ENCODE data around the gene SYT12. TPM values are rescaled to one million over a fixed set of nuclear protein-coding genes. Genes with fewer than 3 reads are reported as not detected.

Gene SYT12
- total RNA-seq, 2 experiments from 2014 or later, result 0.25 to 0.72 TPM

DNA sequence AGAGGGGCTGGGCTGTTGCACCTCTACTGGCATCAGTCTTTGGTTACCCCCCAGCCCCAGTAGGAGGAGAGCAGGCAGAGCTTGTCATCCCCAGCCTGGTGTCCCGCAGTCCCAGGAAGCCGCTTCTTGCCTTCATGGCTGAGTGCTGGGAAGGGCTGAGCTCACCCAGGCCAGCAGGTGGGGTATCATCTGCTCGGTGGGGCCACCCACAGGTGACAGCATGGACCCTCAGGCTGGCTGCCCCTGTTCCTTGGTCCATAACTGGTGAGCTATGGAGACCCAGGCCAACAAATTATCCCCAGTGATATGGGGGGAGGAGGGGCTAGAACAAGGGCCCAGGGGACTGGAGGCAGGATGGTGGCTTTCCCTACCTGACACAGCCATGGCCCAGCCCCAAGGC, 27.2 kb downstream of the SYT12 start:
- POLR2A ChIA-PET, result no interaction called here
- CTCF ChIA-PET (ENCODE audit: unreplicated experiment), result interaction anchor here (0.6 to 1.1 kb wide), 3 partner anchors 25 to 931 kb away, joined by 3 read pairs; no protein-coding TSS in a partner anchor
- Histone ChIP-seq H3K4me3 (ENCODE audit: low read depth, low read length, poor library complexity, severe bottlenecking) (no peak overlapping the region), H4K20me1 (ENCODE audit: insufficient read depth, low read length) (no peaks in the 10 kb centered on the region), H2AFZ (ENCODE audit: low read length) (no peak overlapping the region), H3K4me2 (ENCODE audit: low read length) (no peak overlapping the region), H3K4me1 (ENCODE audit: insufficient read depth, low read length, poor library complexity, severe bottlenecking) (peaks cover 11% of the 10 kb centered on the region), H3K79me2 (ENCODE audit: insufficient read depth, low read depth, low read length) (no peaks in the 10 kb centered on the region), H3K36me3 (ENCODE audit: insufficient read depth, low read length) (no peaks in the 10 kb centered on the region), H3K9me2 (ENCODE audit: insufficient read depth, low read length) (no peaks in the 10 kb centered on the region), H3K27ac (ENCODE audit: low read depth, low read length, poor library complexity, severe bottlenecking) (no peak overlapping the region), H3K9me3 (ENCODE audit: low read length) (no peaks in the 10 kb centered on the region)
- no TSS peak for BruUV-seq (replicated peaks)
- no peak for TF ChIP-seq EZH2phosphoT487 (IDR thresholded peaks at IDR 0.05; ENCODE audit: borderline replicate concordance, low read depth, low read length)
- TF ChIP-seq, protein P1, sequence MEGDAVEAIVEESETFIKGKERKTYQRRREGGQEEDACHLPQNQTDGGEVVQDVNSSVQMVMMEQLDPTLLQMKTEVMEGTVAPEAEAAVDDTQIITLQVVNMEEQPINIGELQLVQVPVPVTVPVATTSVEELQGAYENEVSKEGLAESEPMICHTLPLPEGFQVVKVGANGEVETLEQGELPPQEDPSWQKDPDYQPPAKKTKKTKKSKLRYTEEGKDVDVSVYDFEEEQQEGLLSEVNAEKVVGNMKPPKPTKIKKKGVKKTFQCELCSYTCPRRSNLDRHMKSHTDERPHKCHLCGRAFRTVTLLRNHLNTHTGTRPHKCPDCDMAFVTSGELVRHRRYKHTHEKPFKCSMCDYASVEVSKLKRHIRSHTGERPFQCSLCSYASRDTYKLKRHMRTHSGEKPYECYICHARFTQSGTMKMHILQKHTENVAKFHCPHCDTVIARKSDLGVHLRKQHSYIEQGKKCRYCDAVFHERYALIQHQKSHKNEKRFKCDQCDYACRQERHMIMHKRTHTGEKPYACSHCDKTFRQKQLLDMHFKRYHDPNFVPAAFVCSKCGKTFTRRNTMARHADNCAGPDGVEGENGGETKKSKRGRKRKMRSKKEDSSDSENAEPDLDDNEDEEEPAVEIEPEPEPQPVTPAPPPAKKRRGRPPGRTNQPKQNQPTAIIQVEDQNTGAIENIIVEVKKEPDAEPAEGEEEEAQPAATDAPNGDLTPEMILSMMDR (conservative IDR thresholded peaks at IDR 0.05; ENCODE audit: low read length), result no peak
- no peak for DNase-seq (ENCODE audit: low spot score)
- intact Hi-C loops (cut with micrococcal nuclease; ENCODE audit: unreplicated experiment), result no loop called here

DNA sequence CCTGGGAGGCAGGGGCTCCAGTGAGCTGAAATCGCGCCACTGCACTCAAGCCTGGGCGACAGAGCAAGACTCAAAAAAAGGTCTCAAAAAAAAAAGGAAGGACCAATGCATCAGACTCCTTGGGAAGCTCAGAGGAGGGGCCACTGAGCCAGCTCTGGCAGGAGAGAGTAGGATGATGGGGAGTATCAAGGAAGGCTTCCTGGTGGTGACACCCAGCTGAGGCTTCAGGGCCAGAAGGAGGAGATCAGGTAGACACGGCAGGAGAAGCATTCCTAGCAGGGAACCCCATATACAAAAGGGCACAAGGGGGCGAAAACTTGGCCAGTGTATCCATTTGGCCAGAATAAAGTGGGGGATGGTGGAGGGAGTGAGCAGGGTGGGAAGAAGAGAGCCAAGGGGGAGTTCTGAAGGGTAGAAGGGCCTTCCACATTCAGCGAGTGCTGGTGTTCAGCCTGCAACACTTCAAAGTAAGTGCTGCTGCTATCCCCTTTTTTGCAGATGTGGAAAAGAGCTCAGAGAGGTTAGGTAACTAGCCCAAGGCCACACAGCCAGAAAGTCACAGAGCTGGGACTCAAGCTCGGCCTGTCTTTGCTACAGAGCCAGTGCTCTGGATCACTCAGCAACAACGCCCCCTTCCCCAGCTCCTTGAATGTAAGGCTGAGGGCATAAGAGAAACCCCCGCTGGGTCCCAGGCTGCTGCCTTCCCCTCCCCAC, 28.4 kb downstream of the SYT12 start:
- no peak for DNase-seq (ENCODE audit: low spot score)
- Histone ChIP-seq H3K4me3 (ENCODE audit: low read depth, low read length, poor library complexity, severe bottlenecking) (no peak overlapping the region), H3K27ac (ENCODE audit: low read depth, low read length, poor library complexity, severe bottlenecking) (no peak overlapping the region), H2AFZ (ENCODE audit: low read length) (no peak overlapping the region), H3K4me2 (ENCODE audit: low read length) (no peak overlapping the region), H3K79me2 (ENCODE audit: insufficient read depth, low read depth, low read length) (no peaks in the 10 kb centered on the region), H3K4me1 (ENCODE audit: insufficient read depth, low read length, poor library complexity, severe bottlenecking) (peaks cover 8% of the 10 kb centered on the region), H3K36me3 (ENCODE audit: insufficient read depth, low read length) (no peaks in the 10 kb centered on the region), H4K20me1 (ENCODE audit: insufficient read depth, low read length) (no peaks in the 10 kb centered on the region), H3K9me2 (ENCODE audit: insufficient read depth, low read length) (no peaks in the 10 kb centered on the region), H3K9me3 (ENCODE audit: low read length) (no peaks in the 10 kb centered on the region)
- no TSS peak for BruUV-seq (replicated peaks)
- POLR2A ChIA-PET, result interaction anchor here (0.7 to 1.1 kb wide), 2 partner anchors 217 to 221 kb away, joined by 3 read pairs; no protein-coding TSS in a partner anchor
- CTCF ChIA-PET (ENCODE audit: unreplicated experiment), result interaction anchor here (0.5 kb wide), 1 partner anchor 41 kb away, joined by 3 read pairs; no protein-coding TSS in a partner anchor
- TF ChIP-seq, protein P1 (conservative IDR thresholded peaks at IDR 0.05; ENCODE audit: low read length), result no peak
- no peak for TF ChIP-seq EZH2phosphoT487 (IDR thresholded peaks at IDR 0.05; ENCODE audit: borderline replicate concordance, low read depth, low read length)
- intact Hi-C loops (cut with micrococcal nuclease; ENCODE audit: unreplicated experiment), result no loop called here

DNA sequence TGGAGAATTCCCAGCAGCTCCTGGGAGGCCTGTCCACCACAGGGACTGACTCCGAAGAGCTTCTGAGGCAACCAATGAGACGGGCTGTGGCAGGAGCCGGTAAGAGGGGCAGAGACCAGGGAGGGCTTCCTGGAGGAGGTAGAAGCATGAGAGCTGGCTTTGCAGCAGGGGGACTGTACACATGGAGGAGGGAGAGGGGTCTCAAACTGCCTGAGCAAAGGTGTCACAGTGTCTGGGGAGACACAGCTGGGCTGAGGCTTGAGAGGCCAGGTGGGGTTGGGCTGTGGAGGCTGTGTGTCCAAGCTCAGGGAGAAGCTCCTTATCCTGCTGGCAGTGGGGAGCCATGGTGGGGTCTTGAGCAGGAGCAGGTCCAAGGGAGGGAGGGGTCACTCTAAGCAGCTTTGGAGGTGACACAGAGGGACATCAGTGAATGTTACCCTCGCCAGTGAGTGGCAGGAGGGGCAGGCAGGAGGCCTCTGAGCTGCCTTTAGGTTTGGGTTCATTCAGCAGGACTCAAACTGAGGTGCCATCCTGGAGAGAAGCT, 29.1 kb downstream of the SYT12 start:
- no peak overlapping the region for H2AFZ ChIP-seq (ENCODE audit: low read length)
- intact Hi-C loops (cut with micrococcal nuclease; ENCODE audit: unreplicated experiment), result no loop called here
- no peaks in the 10 kb centered on the region for H3K36me3 ChIP-seq (ENCODE audit: insufficient read depth, low read length)
- H3K4me1 ChIP-seq (ENCODE audit: insufficient read depth, low read length, poor library complexity, severe bottlenecking), result peaks cover 2% of the 10 kb centered on the region
- DNase-seq (ENCODE audit: low spot score), result no peak
- POLR2A ChIA-PET, result interaction anchor here (1.1 kb wide), 1 partner anchor 220 kb away, joined by 3 read pairs; no protein-coding TSS in a partner anchor
- CTCF ChIA-PET (ENCODE audit: unreplicated experiment), result no interaction called here
- no peaks in the 10 kb centered on the region for H3K79me2 ChIP-seq (ENCODE audit: insufficient read depth, low read depth, low read length)
- H3K4me3 ChIP-seq (ENCODE audit: low read depth, low read length, poor library complexity, severe bottlenecking), result no peak overlapping the region
- no peak overlapping the region for H3K4me2 ChIP-seq (ENCODE audit: low read length)
- H3K9me3 ChIP-seq (ENCODE audit: low read length), result no peaks in the 10 kb centered on the region
- H3K9me2 ChIP-seq (ENCODE audit: insufficient read depth, low read length), result no peaks in the 10 kb centered on the region
- TF ChIP-seq, protein P1 (conservative IDR thresholded peaks at IDR 0.05; ENCODE audit: low read length), result no peak
- TF ChIP-seq EZH2phosphoT487 (IDR thresholded peaks at IDR 0.05; ENCODE audit: borderline replicate concordance, low read depth, low read length), result no peak
- BruUV-seq (replicated peaks), result no TSS peak
- H3K27ac ChIP-seq (ENCODE audit: low read depth, low read length, poor library complexity, severe bottlenecking), result no peak overlapping the region
- no peaks in the 10 kb centered on the region for H4K20me1 ChIP-seq (ENCODE audit: insufficient read depth, low read length)

Data from OCI-LY7 (cell line).